Measurements from ENCODE around the gene MXD1. TPM values are rescaled to one million over a fixed set of nuclear protein-coding genes. Genes with fewer than 3 reads are reported as not detected.
A peak's percentile ranks its signal among the peaks of the same experiment; 100 is the strongest.

MXD1 gene
- total and polyA plus RNA-seq, 9 of the 15 experiments (the other 6 are each of a cell fraction or from before 2014, with no cell fraction given): 6.7 to 35.9 (median 11.0) TPM

- TF ChIP-seq POLR2AphosphoS5 (IDR thresholded peaks at IDR 0.05; ENCODE audit: control insufficient read depth, insufficient read depth, low read depth, low read length) (no peak), ILF3 (IDR thresholded peaks at IDR 0.05; ENCODE audit: borderline replicate concordance) (no peak), ZFX (CRISPR knock-in tag; IDR thresholded peaks at IDR 0.05) (0 out of 2 replicates have a peak, but pooled peaks have one; percentile 13), ZNF592 (IDR thresholded peaks at IDR 0.05) (0 out of 2 replicates have a peak, but pooled peaks have one; percentile 35), FOXA3 (CRISPR knock-in tag; conservative IDR thresholded peaks at IDR 0.05 in 1 of 2, IDR thresholded peaks at IDR 0.05 in 1 of 2) (peak in 1 of 2 experiments; percentile 49; a peak in 2 of 4 replicates), ZBTB33 (CRISPR knock-in tag; IDR thresholded peaks at IDR 0.05) (peak; percentile 60), GATAD2B (IDR thresholded peaks at IDR 0.05; ENCODE audit: borderline replicate concordance) (no peak), FOXK2 (conservative IDR thresholded peaks at IDR 0.05 in 1 of 2, IDR thresholded peaks at IDR 0.05 in 1 of 2; ENCODE audit: low read depth in 2 of 2) (peak in 1 of 2 experiments; percentile 13; a peak in 1 of 4 replicates), MEIS2 (IDR thresholded peaks at IDR 0.05; ENCODE audit: partially characterized antibody) (peak; percentile 24), GABPA (tag; conservative IDR thresholded peaks at IDR 0.05; ENCODE audit: low read depth) (0 out of 2 replicates have a peak, but pooled peaks have one; percentile 15)
- POLR2A ChIA-PET: interaction anchor here (0.6 to 1.9 kb wide), 7 partner anchors 9 to 581 kb away, joined by 3 to 8 read pairs (median 4); no protein-coding TSS in a partner anchor
- CTCF ChIA-PET (ENCODE audit: low intra/inter-chr PET ratio): no interaction called here
- peak; percentile 11 for FAIRE-seq
- no peak overlapping the region for H2AFZ ChIP-seq (ENCODE audit: low read depth, low read length)
- intact Hi-C loops (cut with micrococcal nuclease): no loop called here
- H3K4me2 ChIP-seq (ENCODE audit: insufficient read depth, low read length): no peak overlapping the region
- DNase-seq (ENCODE audit: extremely low read depth in 1 of 4, low spot score in 3 of 4): no peak
- H3K9me1 ChIP-seq (ENCODE audit: control insufficient read depth, insufficient read depth, low read length): no peaks in the 10 kb centered on the region
- 62% methylated on average over 7 of the region's 9 CpGs for whole genome bisulfite sequencing (ENCODE audit: insufficient coverage, low coverage, missing lambda C conversion rate)
- in situ Hi-C loops (cut with MboI): no loop called here
- H3K9ac ChIP-seq (ENCODE audit: insufficient read depth in 1 of 2, low read depth in 2 of 2, low read length in 2 of 2): no peak overlapping the region
- peak overlapping the region; percentile 29; the same call in 1 of the 3 replicates for H3K27ac ChIP-seq (ENCODE audit: extremely low read depth, low read depth, low read length)
- ATAC-seq: peak; percentile 20
- H3K4me3 ChIP-seq: no peak overlapping the region
- peaks cover 47% of the 10 kb centered on the region for H3K36me3 ChIP-seq (ENCODE audit: control insufficient read depth, insufficient read depth, low read length)
- peaks cover 23 to 41% of the 10 kb centered on the region in 2 experiments for H3K4me1 ChIP-seq (replicated peaks in 1 of 2; ENCODE audit: control insufficient read depth in 2 of 2, insufficient read depth in 2 of 2, low read length in 2 of 2)
- H3K27me3 ChIP-seq (ENCODE audit: control insufficient read depth in 2 of 2, insufficient read depth in 2 of 2, low read length in 2 of 2): no peaks in the 10 kb centered on the region
- BruUV-seq (replicated peaks): no TSS peak
- H3K9me3 ChIP-seq (replicated peaks; ENCODE audit: control insufficient read depth, insufficient read depth, low read depth, low read length): no peaks in the 10 kb centered on the region
- H3K79me2 ChIP-seq (ENCODE audit: control insufficient read depth, insufficient read depth, low read length): no peaks in the 10 kb centered on the region
- no peaks in the 10 kb centered on the region for H4K20me1 ChIP-seq (replicated peaks; ENCODE audit: control insufficient read depth, insufficient read depth, low read length)
These were observed 29.1 kb downstream of the MXD1 start for GRCh38 chr2:69943843-69944525.

Data from K562 (cell line).